ENCODE measurements around the gene KCNQ5. TPM values are rescaled to one million over a fixed set of nuclear protein-coding genes. Genes with fewer than 3 reads are reported as not detected.

Gene KCNQ5
- total RNA-seq, 1 experiment from 2014 or later: 9.4 TPM

DNA sequence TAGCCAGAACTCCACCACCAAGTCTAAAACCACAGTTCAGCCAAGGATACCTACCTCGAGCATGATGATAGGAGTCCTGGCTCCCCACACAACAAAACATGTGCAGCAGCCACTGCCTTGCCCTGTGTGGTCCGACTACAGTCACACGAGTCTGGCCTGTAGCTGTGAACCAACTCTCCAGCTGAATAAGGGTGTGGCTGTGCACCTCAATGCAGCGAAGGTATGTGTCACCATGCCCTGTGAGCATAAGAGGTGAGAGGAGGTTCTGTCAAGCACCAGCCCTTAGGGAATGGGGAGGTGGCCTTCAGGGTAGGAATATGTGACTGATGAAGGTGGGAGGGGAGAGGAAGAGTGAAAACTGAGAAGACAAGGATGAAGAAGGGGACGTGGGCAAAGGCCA, 620.1 kb downstream of the KCNQ5 start:
- POLR2A ChIA-PET: no interaction called here
- Histone ChIP-seq H3K4me1 (ENCODE audit: control insufficient read depth, insufficient read depth, low read length) (no peaks in the 10 kb centered on the region), H3K27me3 (ENCODE audit: control insufficient read depth, insufficient read depth, low read length) (no peaks in the 10 kb centered on the region; the same call in 1 of the 2 replicates), H3K36me3 (ENCODE audit: control insufficient read depth, insufficient read depth, low read length) (no peaks in the 10 kb centered on the region), H3K4me3 (ENCODE audit: low read depth in 2 of 2, low read length in 2 of 2) (no peak overlapping the region), H3K9me3 (ENCODE audit: control insufficient read depth, insufficient read depth, low read depth, low read length) (no peaks in the 10 kb centered on the region), H3K27ac (ENCODE audit: low read length) (no peak overlapping the region)
- CTCF ChIA-PET: no interaction called here
- TF ChIP-seq, protein P1, sequence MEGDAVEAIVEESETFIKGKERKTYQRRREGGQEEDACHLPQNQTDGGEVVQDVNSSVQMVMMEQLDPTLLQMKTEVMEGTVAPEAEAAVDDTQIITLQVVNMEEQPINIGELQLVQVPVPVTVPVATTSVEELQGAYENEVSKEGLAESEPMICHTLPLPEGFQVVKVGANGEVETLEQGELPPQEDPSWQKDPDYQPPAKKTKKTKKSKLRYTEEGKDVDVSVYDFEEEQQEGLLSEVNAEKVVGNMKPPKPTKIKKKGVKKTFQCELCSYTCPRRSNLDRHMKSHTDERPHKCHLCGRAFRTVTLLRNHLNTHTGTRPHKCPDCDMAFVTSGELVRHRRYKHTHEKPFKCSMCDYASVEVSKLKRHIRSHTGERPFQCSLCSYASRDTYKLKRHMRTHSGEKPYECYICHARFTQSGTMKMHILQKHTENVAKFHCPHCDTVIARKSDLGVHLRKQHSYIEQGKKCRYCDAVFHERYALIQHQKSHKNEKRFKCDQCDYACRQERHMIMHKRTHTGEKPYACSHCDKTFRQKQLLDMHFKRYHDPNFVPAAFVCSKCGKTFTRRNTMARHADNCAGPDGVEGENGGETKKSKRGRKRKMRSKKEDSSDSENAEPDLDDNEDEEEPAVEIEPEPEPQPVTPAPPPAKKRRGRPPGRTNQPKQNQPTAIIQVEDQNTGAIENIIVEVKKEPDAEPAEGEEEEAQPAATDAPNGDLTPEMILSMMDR (IDR thresholded peaks at IDR 0.05): no peak
- BruUV-seq (replicated peaks): no TSS peak
- intact Hi-C loops (cut with micrococcal nuclease; ENCODE audit: unreplicated experiment) (no loop called here), in situ Hi-C loops (cut with HindIII; ENCODE audit: low pct_unique_long_range_greater_than_20kb, low sequenced_read_pairs) (no loop called here)
- no peak for ATAC-seq
- DNase-seq (ENCODE audit: low read depth, low spot score): no peak

Small RNA genes within 50 kb of the gene (microRNA-seq; reads per million reads assigned to microRNA genes)
- not detected for gene MIR4282 (ENCODE audit: unreplicated experiment)

All from Panc1 (cell line).